ENCODE measurements around the gene HOXC12. TPM values are rescaled to one million over a fixed set of nuclear protein-coding genes. Genes with fewer than 3 reads are reported as not detected.

Gene HOXC12
- total and polyA plus RNA-seq, 2 donors = 0.04 TPM; not detected in 1

GRCh38 chr12:53976172-53976822 is 21.6 kb downstream of the HOXC12 start:
- Histone ChIP-seq H3K27ac (ENCODE audit: low read depth) (no peak overlapping the region), H3K4me3 (ENCODE audit: low read depth, low read length) (no peak overlapping the region), H3K36me3 (ENCODE audit: insufficient read depth) (no peaks in the 10 kb centered on the region), H3K4me1 (ENCODE audit: insufficient read depth) (peaks cover 3% of the 10 kb centered on the region)
- 46% methylated on average over 21 of the region's 21 CpGs for WGBS
- DNase-seq (ENCODE audit: extremely low spot score) = no peak

- 55% methylated on average over 9 of the region's 9 CpGs for WGBS
- Histone ChIP-seq H3K27ac (ENCODE audit: low read depth) (no peak overlapping the region), H3K4me1 (ENCODE audit: insufficient read depth) (peaks cover 3% of the 10 kb centered on the region), H3K36me3 (ENCODE audit: insufficient read depth) (no peaks in the 10 kb centered on the region), H3K4me3 (ENCODE audit: low read depth, low read length) (no peak overlapping the region)
- no peak for DNase-seq (ENCODE audit: extremely low spot score)
Measured at GRCh38 chr12:53976823-53977595, 22.3 kb downstream of the HOXC12 start.

- Histone ChIP-seq H3K4me3 (ENCODE audit: low read depth, low read length) (no peak overlapping the region), H3K27ac (ENCODE audit: low read depth) (no peak overlapping the region), H3K36me3 (ENCODE audit: insufficient read depth) (no peaks in the 10 kb centered on the region), H3K4me1 (ENCODE audit: insufficient read depth) (peaks cover 3% of the 10 kb centered on the region)
- WGBS = 26% methylated on average over 11 of the region's 11 CpGs
- no peak for DNase-seq (ENCODE audit: extremely low spot score)
Measured at GRCh38 chr12:53977596-53978445, 23.1 kb downstream of the HOXC12 start.

- Histone ChIP-seq H3K36me3 (ENCODE audit: insufficient read depth) (no peaks in the 10 kb centered on the region), H3K27ac (ENCODE audit: low read depth) (no peak overlapping the region), H3K4me1 (ENCODE audit: insufficient read depth) (peaks cover 3% of the 10 kb centered on the region), H3K4me3 (ENCODE audit: low read depth, low read length) (no peak overlapping the region)
- WGBS = 33% methylated on average over 15 of the region's 15 CpGs
- DNase-seq (ENCODE audit: extremely low spot score) = no peak
Measured at GRCh38 chr12:53978477-53979356, 24.0 kb downstream of the HOXC12 start.

GRCh38 chr12:53980104-53980801 is 25.6 kb downstream of the HOXC12 start:
- Histone ChIP-seq H3K36me3 (ENCODE audit: insufficient read depth) (no peaks in the 10 kb centered on the region), H3K27ac (ENCODE audit: low read depth) (no peak overlapping the region), H3K4me3 (ENCODE audit: low read depth, low read length) (no peak overlapping the region), H3K4me1 (ENCODE audit: insufficient read depth) (no peaks in the 10 kb centered on the region)
- 74% methylated on average over 7 of the region's 7 CpGs for WGBS
- no peak for DNase-seq (ENCODE audit: extremely low spot score)

- Histone ChIP-seq H3K4me1 (ENCODE audit: insufficient read depth) (no peaks in the 10 kb centered on the region), H3K4me3 (ENCODE audit: low read depth, low read length) (no peak overlapping the region)
Measured at GRCh38 chr12:53980802-53981496, 26.2 kb downstream of the HOXC12 start.

GRCh38 chr12:53981634-53982565 is 27.2 kb downstream of the HOXC12 start:
- DNase-seq (ENCODE audit: extremely low spot score) = no peak
- no peak overlapping the region for H3K27ac ChIP-seq (ENCODE audit: low read depth)

More at GRCh38 chr12:53980802-53981496, 26.2 kb downstream of the HOXC12 start:
- H3K36me3 ChIP-seq (ENCODE audit: insufficient read depth) = no peaks in the 10 kb centered on the region
- no peak for DNase-seq (ENCODE audit: extremely low spot score)
- no peak overlapping the region for H3K27ac ChIP-seq (ENCODE audit: low read depth)
- WGBS = 69% methylated on average over 15 of the region's 15 CpGs

GRCh38 chr12:53982648-53983567 is 28.2 kb downstream of the HOXC12 start:
- Histone ChIP-seq H3K27ac (ENCODE audit: low read depth) (no peak overlapping the region), H3K4me3 (ENCODE audit: low read depth, low read length) (no peak overlapping the region), H3K4me1 (ENCODE audit: insufficient read depth) (no peaks in the 10 kb centered on the region), H3K36me3 (ENCODE audit: insufficient read depth) (no peaks in the 10 kb centered on the region)
- WGBS = 62% methylated on average over 26 of the region's 26 CpGs
- no peak for DNase-seq (ENCODE audit: extremely low spot score)

More at GRCh38 chr12:53981634-53982565, 27.2 kb downstream of the HOXC12 start:
- no peaks in the 10 kb centered on the region for H3K36me3 ChIP-seq (ENCODE audit: insufficient read depth)
- no peak overlapping the region for H3K4me3 ChIP-seq (ENCODE audit: low read depth, low read length)
- H3K4me1 ChIP-seq (ENCODE audit: insufficient read depth) = no peaks in the 10 kb centered on the region
- WGBS = 69% methylated on average over 30 of the region's 30 CpGs

GRCh38 chr12:53983568-53983949 is 28.9 kb downstream of the HOXC12 start:
- H3K36me3 ChIP-seq (ENCODE audit: insufficient read depth) = no peaks in the 10 kb centered on the region
- H3K4me1 ChIP-seq (ENCODE audit: insufficient read depth) = no peaks in the 10 kb centered on the region
- H3K27ac ChIP-seq (ENCODE audit: low read depth) = no peak overlapping the region
- H3K4me3 ChIP-seq (ENCODE audit: low read depth, low read length) = no peak overlapping the region
- WGBS = 55% methylated on average over 17 of the region's 17 CpGs
- no peak for DNase-seq (ENCODE audit: extremely low spot score)

- Histone ChIP-seq H3K4me3 (ENCODE audit: low read depth, low read length) (no peak overlapping the region), H3K4me1 (ENCODE audit: insufficient read depth) (no peaks in the 10 kb centered on the region), H3K36me3 (ENCODE audit: insufficient read depth) (no peaks in the 10 kb centered on the region), H3K27ac (ENCODE audit: low read depth) (no peak overlapping the region)
- WGBS = 48% methylated on average over 30 of the region's 30 CpGs
- no peak for DNase-seq (ENCODE audit: extremely low spot score)
Measured at GRCh38 chr12:53983950-53984572, 29.4 kb downstream of the HOXC12 start.
